Spleen (tissue), 11 donors: Measurements from ENCODE around the gene SPAAR. TPM values are rescaled to one million over a fixed set of nuclear protein-coding genes. Genes with fewer than 3 reads are reported as not detected.

Source experiments
- DNase-seq: peaks from one replicate; pipeline ENCODE4 v3.0.0-alpha.2; 2020
- H3K27ac ChIP-seq, 8 donors: fragments of 200-600 bp; sonication (generic) in 7 of 8; 1 replicate in 4 of 8; 2 replicates in 4 of 8; pipeline versions ENCODE4 v1.5.0 to v1.8.0; 2016 to 2021; ENCODE audit warnings: inconsistent platforms in 4 of 8, mild to moderate bottlenecking in 4 of 8, moderate library complexity in 1 of 8
- H3K27me3 ChIP-seq, 7 donors: fragments of 200-600 bp; sonication (generic) in 6 of 7; replicated peaks in 1 of 7; 1 replicate in 4 of 7; 2 replicates in 3 of 7; pipeline versions ENCODE4 v1.5.0 to v1.8.0; 2016 to 2021; ENCODE audit warnings: inconsistent platforms in 3 of 7, mild to moderate bottlenecking in 1 of 7
- H3K36me3 ChIP-seq, 6 donors: fragments of 200-600 bp; sonication (generic) in 5 of 6; 1 replicate in 4 of 6; 2 replicates in 2 of 6; pipeline versions ENCODE4 v1.5.0 to v1.8.0; 2016 to 2021; ENCODE audit warnings: inconsistent platforms in 2 of 6
- H3K4me1 ChIP-seq, 6 donors: fragments of 200-600 bp; sonication (generic) in 5 of 6; 1 replicate in 3 of 6; 2 replicates in 3 of 6; pipeline versions ENCODE4 v1.5.0 to v1.8.0; 2016 to 2021; ENCODE audit warnings: inconsistent platforms in 3 of 6
- H3K4me3 ChIP-seq, 8 donors: fragments of 200-600 bp; sonication (generic) in 7 of 8; 1 replicate in 4 of 8; 2 replicates in 4 of 8; pipeline versions ENCODE4 v1.5.0 to v1.8.0; 2016 to 2021; ENCODE audit warnings: inconsistent platforms in 4 of 8, mild to moderate bottlenecking in 4 of 8, moderate library complexity in 2 of 8
- H3K9me3 ChIP-seq, 8 donors: fragments of 200-600 bp; sonication (generic) in 7 of 8; 1 replicate in 4 of 8; 2 replicates in 4 of 8; pipeline versions ENCODE4 v1.5.0 to v1.8.0; 2016 to 2021; ENCODE audit warnings: inconsistent platforms in 4 of 8
- POLR2A ChIP-seq, 3 donors: fragments of 450-650 bp; IDR thresholded peaks; one replicate each; pipeline ENCODE4 v1.5.1; 2017; ENCODE audit warnings: antibody characterized with exemption in 3 of 3, mild to moderate bottlenecking in 1 of 3
- POLR2AphosphoS5 ChIP-seq, 3 donors: sonication (generic); formaldehyde crosslinking; IDR thresholded peaks; one replicate each; pipeline ENCODE4 v1.5.1; 2017; ENCODE audit warnings: antibody characterized with exemption in 3 of 3
- WGBS, 5 donors: extraction: QIAGEN DNeasy Blood & Tissue Kit in 3 of 5; methylation state at CpG; one replicate each; pipeline versions ENCODE4 v1.1.5 to v1.1.7; 2013 to 2018; 5-methylcytosine and 5-hydroxymethylcytosine counted together
- intact Hi-C: fragments of 100-400 bp; cut with DNase I; formaldehyde crosslinking; loops from one replicate; pipeline ENCODE4 v1.15.0; 2023; ENCODE audit warnings: low total_unique reads
- polyA plus RNA-seq, 3 donors: library from polyadenylated mRNA; stranded (reverse); fragments of 200-250 nt; gene quantifications; one replicate each; pipeline ENCODE4 v1.2.1, GENCODE V29; 2013
- total RNA-seq, 7 donors: library from RNA; depleted of rRNA in 3 of 7; stranded (reverse); fragments of >200 nt in 3 of 7; fragmentation: NEBNext Ultra II Directional in 4 of 7; extraction: Animal tissue kit (Norgen Biotek cat#: 25700) in 4 of 7; gene quantifications; one replicate each; pipeline versions ENCODE4 v1.1.0 to v1.2.1, GENCODE V29; 2016 to 2021
- TF ChIP-seq, protein P1 (sequence below), 11 experiments: fragments of 200-600 bp in 7 of 11; fragments of 450-650 bp in 4 of 11; sonication (generic) in 4 of 11; IDR thresholded peaks in 8 of 11; conservative IDR thresholded peaks in 3 of 11; 1 replicate in 7 of 11; 2 replicates in 4 of 11; pipeline versions ENCODE4 v1.4.0 to v1.8.0; 2016 to 2021; ENCODE audit warnings: antibody characterized with exemption in 11 of 11, inconsistent platforms in 4 of 11, mild to moderate bottlenecking in 1 of 11
- donor health status: healthy with polysubstance abuse.
- donor health status: DM: no; HTN: no; CAD: no; lungs with moderate emphysema.
- donor health status: DM: no; HTN: no; CAD: no.
- donor health status: Bipolar disorder and iron deficiency.
- donor health status: healthy.
- donor health status: DM: no; HTN: no; CAD: no.
- donor health status: DM: yes; HTN: yes; CAD: no.

The SPAAR gene
- total and polyA plus RNA-seq, 10 donors = 0.46 to 3.8 (median 1.5) TPM

DNA sequence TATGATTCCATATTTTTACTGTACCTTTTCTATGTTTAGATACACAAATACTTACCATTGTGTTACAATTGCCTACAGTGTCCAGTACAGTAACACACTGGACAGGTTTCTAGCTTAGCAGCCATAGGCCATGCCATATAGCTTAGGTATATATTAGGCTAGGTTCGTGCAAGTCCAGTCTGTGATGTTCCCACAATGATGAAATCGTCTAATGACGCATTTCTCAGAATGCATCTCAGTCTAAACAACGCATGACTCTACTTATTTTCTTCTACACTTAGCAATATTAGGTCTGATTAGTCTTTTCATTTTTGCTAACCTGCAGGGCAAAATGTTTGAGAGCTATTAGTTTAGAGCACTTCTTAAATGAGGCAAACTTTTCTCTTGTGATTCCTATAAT is 26.0 kb downstream of the SPAAR start:
- Histone ChIP-seq H3K9me3 (no peaks in the 10 kb centered on the region), H3K27ac (no peak overlapping the region), H3K4me1 (peaks cover 0 to 31% (median 5%) of the 10 kb centered on the region in 6 donors), H3K27me3 (peaks cover 0 to 7% (median 0%) of the 10 kb centered on the region in 7 donors), H3K4me3 (no peak overlapping the region), H3K36me3 (no peaks in the 10 kb centered on the region)
- WGBS, 5 donors = 93 to 97% (median 97%) methylated on average over 4 of the region's 4 CpGs
- no peak for TF ChIP-seq POLR2AphosphoS5 (IDR thresholded peaks at IDR 0.05)
- TF ChIP-seq POLR2A (IDR thresholded peaks at IDR 0.05) = no peak
- no peak for DNase-seq
- intact Hi-C loops = no loop called here

GRCh38 chr9:35935755-35936509 is 26.6 kb downstream of the SPAAR start:
- H3K9me3 ChIP-seq = no peaks in the 10 kb centered on the region
- intact Hi-C loops = no loop called here
- no peak overlapping the region for H3K27ac ChIP-seq
- peaks cover 0 to 7% (median 0%) of the 10 kb centered on the region in 7 donors for H3K27me3 ChIP-seq
- no peaks in the 10 kb centered on the region for H3K36me3 ChIP-seq
- TF ChIP-seq, protein P1, sequence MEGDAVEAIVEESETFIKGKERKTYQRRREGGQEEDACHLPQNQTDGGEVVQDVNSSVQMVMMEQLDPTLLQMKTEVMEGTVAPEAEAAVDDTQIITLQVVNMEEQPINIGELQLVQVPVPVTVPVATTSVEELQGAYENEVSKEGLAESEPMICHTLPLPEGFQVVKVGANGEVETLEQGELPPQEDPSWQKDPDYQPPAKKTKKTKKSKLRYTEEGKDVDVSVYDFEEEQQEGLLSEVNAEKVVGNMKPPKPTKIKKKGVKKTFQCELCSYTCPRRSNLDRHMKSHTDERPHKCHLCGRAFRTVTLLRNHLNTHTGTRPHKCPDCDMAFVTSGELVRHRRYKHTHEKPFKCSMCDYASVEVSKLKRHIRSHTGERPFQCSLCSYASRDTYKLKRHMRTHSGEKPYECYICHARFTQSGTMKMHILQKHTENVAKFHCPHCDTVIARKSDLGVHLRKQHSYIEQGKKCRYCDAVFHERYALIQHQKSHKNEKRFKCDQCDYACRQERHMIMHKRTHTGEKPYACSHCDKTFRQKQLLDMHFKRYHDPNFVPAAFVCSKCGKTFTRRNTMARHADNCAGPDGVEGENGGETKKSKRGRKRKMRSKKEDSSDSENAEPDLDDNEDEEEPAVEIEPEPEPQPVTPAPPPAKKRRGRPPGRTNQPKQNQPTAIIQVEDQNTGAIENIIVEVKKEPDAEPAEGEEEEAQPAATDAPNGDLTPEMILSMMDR (IDR thresholded peaks at IDR 0.05 in 8 of 11, conservative IDR thresholded peaks at IDR 0.05 in 3 of 11) = no peak
- TF ChIP-seq POLR2AphosphoS5 (IDR thresholded peaks at IDR 0.05) (no peak), POLR2A (IDR thresholded peaks at IDR 0.05) (no peak)
- H3K4me1 ChIP-seq = peaks cover 0 to 38% (median 7%) of the 10 kb centered on the region in 6 donors
- no peak for DNase-seq
- 70 to 93% (median 78%) methylated on average over 7 of the region's 7 CpGs for WGBS, 5 donors
- H3K4me3 ChIP-seq = no peak overlapping the region

GRCh38 chr9:35937227-35937626 is 27.9 kb downstream of the SPAAR start:
- 48 to 81% (median 72%) methylated on average over 2 of the region's 2 CpGs for WGBS, 5 donors
- peaks cover 0 to 45% (median 8%) of the 10 kb centered on the region in 6 donors for H3K4me1 ChIP-seq
- no peak for DNase-seq

DNA sequence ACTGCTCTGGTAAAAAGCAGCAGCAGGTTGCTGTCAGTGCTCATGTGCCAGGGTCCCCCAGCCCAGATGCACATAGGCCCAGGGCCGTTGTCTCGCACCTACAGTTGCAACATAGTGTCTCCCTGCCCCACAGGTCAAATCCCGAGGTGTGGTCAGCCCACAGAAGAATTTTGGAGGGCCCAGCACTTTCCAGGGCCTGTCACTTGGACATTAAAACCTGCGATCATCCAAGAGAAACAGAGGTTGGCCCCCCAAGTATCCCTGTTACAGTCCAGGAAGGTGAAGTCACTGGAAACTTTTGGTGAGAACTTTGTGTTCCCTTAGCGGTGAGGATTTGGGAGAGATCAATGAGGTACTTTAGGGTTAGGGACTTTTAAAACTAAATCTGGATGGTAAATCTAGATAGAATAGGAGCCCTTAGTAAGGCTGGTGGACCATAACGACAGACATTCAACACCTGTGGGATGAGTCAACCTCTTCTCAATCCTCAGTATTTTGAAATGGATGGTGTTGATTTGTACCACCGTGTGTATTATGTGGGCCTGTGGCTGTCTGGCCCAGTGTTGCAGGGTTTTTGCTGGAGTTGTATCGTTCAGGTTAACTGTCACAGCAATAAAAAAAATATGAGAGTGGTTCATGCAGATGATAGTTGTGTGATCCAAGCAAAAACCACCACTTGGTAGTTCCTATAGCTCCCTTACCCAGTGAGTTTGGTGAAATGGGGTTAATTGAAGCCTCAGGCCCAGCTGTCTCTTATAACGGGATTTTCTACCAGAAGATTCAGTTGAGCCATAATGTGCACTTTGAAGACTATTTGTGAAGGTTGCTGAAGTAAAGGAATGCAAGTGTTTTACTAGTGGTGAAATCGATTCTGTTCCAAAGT is 29.4 kb downstream of the SPAAR start:
- WGBS, 5 donors = 80 to 90% (median 85%) methylated on average over 10 of the region's 10 CpGs
- DNase-seq = no peak
- no peaks in the 10 kb centered on the region for H3K36me3 ChIP-seq
- TF ChIP-seq POLR2AphosphoS5 (IDR thresholded peaks at IDR 0.05) (no peak), POLR2A (IDR thresholded peaks at IDR 0.05) (no peak)
- TF ChIP-seq, protein P1 (IDR thresholded peaks at IDR 0.05 in 8 of 11, conservative IDR thresholded peaks at IDR 0.05 in 3 of 11) = no peak
- intact Hi-C loops = no loop called here
- H3K9me3 ChIP-seq = no peaks in the 10 kb centered on the region
- H3K27ac ChIP-seq = peak overlapping the region in 1 of 8 donors; percentile 12
- no peak overlapping the region for H3K4me3 ChIP-seq
- H3K4me1 ChIP-seq = peaks cover 0 to 37% (median 8%) of the 10 kb centered on the region in 6 donors
- H3K27me3 ChIP-seq = peaks cover 0 to 10% (median 0%) of the 10 kb centered on the region in 7 donors

More at GRCh38 chr9:35937227-35937626, 27.9 kb downstream of the SPAAR start:
- no peak overlapping the region for H3K4me3 ChIP-seq
- peaks cover 0 to 7% (median 0%) of the 10 kb centered on the region in 7 donors for H3K27me3 ChIP-seq
- H3K36me3 ChIP-seq = no peaks in the 10 kb centered on the region
- intact Hi-C loops = no loop called here
- TF ChIP-seq POLR2AphosphoS5 (IDR thresholded peaks at IDR 0.05) (no peak), POLR2A (IDR thresholded peaks at IDR 0.05) (no peak)
- TF ChIP-seq, protein P1 (IDR thresholded peaks at IDR 0.05 in 8 of 11, conservative IDR thresholded peaks at IDR 0.05 in 3 of 11) = no peak
- no peak overlapping the region for H3K27ac ChIP-seq
- H3K9me3 ChIP-seq = no peaks in the 10 kb centered on the region
